ENCODE data around the gene VAV1.
A peak's percentile ranks its signal among the peaks of the same experiment; 100 is the strongest.

Gene VAV1

GRCh38 chr19:6772028-6772865, at the start of gene VAV1:
VAV1 (plus strand) TSS chr19:6772708; CDS start chr19:6772808, 100 bp downstream.
- H3K4me3 ChIP-seq (ENCODE audit: low read length): no peak within 1 kb of the TSS
- TF ChIP-seq CTCF (conservative IDR thresholded peaks at IDR 0.05; ENCODE audit: low read length): no peak
- DNase-seq (ENCODE audit: low read depth): no peak

GRCh38 chr19:6723108-6723618, 49.3 kb upstream of the VAV1 start:
- peak; percentile 48 for DNase-seq (ENCODE audit: low read depth)
- TF ChIP-seq CTCF (conservative IDR thresholded peaks at IDR 0.05; ENCODE audit: low read length): no peak
- H3K4me3 ChIP-seq (ENCODE audit: low read length): no peak overlapping the region

GRCh38 chr19:6723738-6724137, 48.8 kb upstream of the VAV1 start:
- peak; percentile 29 for DNase-seq (ENCODE audit: low read depth)
- no peak for TF ChIP-seq CTCF (conservative IDR thresholded peaks at IDR 0.05; ENCODE audit: low read length)

GRCh38 chr19:6724631-6725492, 47.6 kb upstream of the VAV1 start:
- no peak for TF ChIP-seq CTCF (conservative IDR thresholded peaks at IDR 0.05; ENCODE audit: low read length)
- no peak overlapping the region for H3K4me3 ChIP-seq (ENCODE audit: low read length)
- no peak for DNase-seq (ENCODE audit: low read depth)

More at GRCh38 chr19:6723738-6724137, 48.8 kb upstream of the VAV1 start:
- no peak overlapping the region for H3K4me3 ChIP-seq (ENCODE audit: low read length)

- DNase-seq (ENCODE audit: low read depth): no peak
- no peak for TF ChIP-seq CTCF (conservative IDR thresholded peaks at IDR 0.05; ENCODE audit: low read length)
- H3K4me3 ChIP-seq (ENCODE audit: low read length): no peak overlapping the region
Measured at GRCh38 chr19:6725513-6726231, 46.8 kb upstream of the VAV1 start.

GRCh38 chr19:6728346-6728745, 44.2 kb upstream of the VAV1 start:
- no peak for DNase-seq (ENCODE audit: low read depth)
- no peak for TF ChIP-seq CTCF (conservative IDR thresholded peaks at IDR 0.05; ENCODE audit: low read length)
- H3K4me3 ChIP-seq (ENCODE audit: low read length): no peak overlapping the region
